ENCODE measurements around the gene POLE4. TPM values are rescaled to one million over a fixed set of nuclear protein-coding genes. Genes with fewer than 3 reads are reported as not detected.

The POLE4 gene
- total and polyA plus RNA-seq, 9 of the 15 experiments (the other 6 are each of a cell fraction or from before 2014, with no cell fraction given): 25.7 to 73.7 (median 57.3) TPM

GRCh38 chr2:74942263-74942662, 16.2 kb upstream of the POLE4 start:
- H3K4me2 ChIP-seq (ENCODE audit: insufficient read depth, low read length): no peak overlapping the region
- peaks cover 0 to 12% of the 10 kb centered on the region in 2 experiments; a peak in 2 of 5 replicates for H3K4me1 ChIP-seq (replicated peaks in 1 of 2; ENCODE audit: control insufficient read depth in 2 of 2, insufficient read depth in 2 of 2, low read length in 2 of 2)
- WGBS (ENCODE audit: insufficient coverage, low coverage, missing lambda C conversion rate): 76% methylated on average over 5 of the region's 5 CpGs
- no peaks in the 10 kb centered on the region for H3K9me3 ChIP-seq (replicated peaks; ENCODE audit: control insufficient read depth, insufficient read depth, low read depth, low read length)
- no peak overlapping the region for H3K4me3 ChIP-seq
- no peaks in the 10 kb centered on the region for H3K79me2 ChIP-seq (ENCODE audit: control insufficient read depth, insufficient read depth, low read length)
- BruUV-seq (replicated peaks): no TSS peak
- no peak overlapping the region for H3K27ac ChIP-seq (ENCODE audit: extremely low read depth, low read depth, low read length)
- DNase-seq (ENCODE audit: extremely low read depth in 1 of 4, low spot score in 3 of 4) (no peak), ATAC-seq (no peak; the same call in 2 of the 3 replicates), FAIRE-seq (no peak)
- no peaks in the 10 kb centered on the region for H3K27me3 ChIP-seq (ENCODE audit: control insufficient read depth in 2 of 2, insufficient read depth in 2 of 2, low read length in 2 of 2)
- no peaks in the 10 kb centered on the region for H3K36me3 ChIP-seq (ENCODE audit: control insufficient read depth, insufficient read depth, low read length)
- no peak overlapping the region for H3K9ac ChIP-seq (ENCODE audit: insufficient read depth in 1 of 2, low read depth in 2 of 2, low read length in 2 of 2)
- H3K9me1 ChIP-seq (ENCODE audit: control insufficient read depth, insufficient read depth, low read length): no peaks in the 10 kb centered on the region
- no peak overlapping the region for H2AFZ ChIP-seq (ENCODE audit: low read depth, low read length)
- in situ Hi-C loops (cut with MboI) (no loop called here), intact Hi-C loops (cut with micrococcal nuclease) (no loop called here)
- ChIA-PET CTCF (ENCODE audit: low intra/inter-chr PET ratio) (no interaction called here), POLR2A (no interaction called here)
- H4K20me1 ChIP-seq (replicated peaks; ENCODE audit: control insufficient read depth, insufficient read depth, low read length): no peaks in the 10 kb centered on the region
- TF ChIP-seq CCAR2 (IDR thresholded peaks at IDR 0.05; ENCODE audit: low read depth, low read length) (no peak), ELF4 (CRISPR knock-in tag; IDR thresholded peaks at IDR 0.05) (no peak), TEAD2 (tag; IDR thresholded peaks at IDR 0.05) (no peak), ZNF431 (CRISPR knock-in tag; IDR thresholded peaks at IDR 0.05) (no peak), NR2F6 (CRISPR knock-in tag; IDR thresholded peaks at IDR 0.05) (no peak), ZNF518B (CRISPR knock-in tag; IDR thresholded peaks at IDR 0.05) (no peak), CHD4 (IDR thresholded peaks at IDR 0.05; ENCODE audit: insufficient read depth, insufficient replicate concordance, low read depth, low read length, poor library complexity, severe bottlenecking) (no peak), POLR2G (IDR thresholded peaks at IDR 0.05; ENCODE audit: low read depth, low read length) (no peak), HMGN3 (IDR thresholded peaks at IDR 0.05; ENCODE audit: borderline replicate concordance, extremely low read depth, insufficient read length, low read depth, low read length) (no peak), SIN3B (IDR thresholded peaks at IDR 0.05; ENCODE audit: low read depth) (no peak), RBM34 (IDR thresholded peaks at IDR 0.05; ENCODE audit: borderline replicate concordance, insufficient read depth, low read length) (no peak), FOXJ3 (CRISPR knock-in tag; IDR thresholded peaks at IDR 0.05) (no peak), HDAC3 (IDR thresholded peaks at IDR 0.05; ENCODE audit: borderline replicate concordance, partially characterized antibody) (no peak)
- TF ChIP-seq, protein P1, sequence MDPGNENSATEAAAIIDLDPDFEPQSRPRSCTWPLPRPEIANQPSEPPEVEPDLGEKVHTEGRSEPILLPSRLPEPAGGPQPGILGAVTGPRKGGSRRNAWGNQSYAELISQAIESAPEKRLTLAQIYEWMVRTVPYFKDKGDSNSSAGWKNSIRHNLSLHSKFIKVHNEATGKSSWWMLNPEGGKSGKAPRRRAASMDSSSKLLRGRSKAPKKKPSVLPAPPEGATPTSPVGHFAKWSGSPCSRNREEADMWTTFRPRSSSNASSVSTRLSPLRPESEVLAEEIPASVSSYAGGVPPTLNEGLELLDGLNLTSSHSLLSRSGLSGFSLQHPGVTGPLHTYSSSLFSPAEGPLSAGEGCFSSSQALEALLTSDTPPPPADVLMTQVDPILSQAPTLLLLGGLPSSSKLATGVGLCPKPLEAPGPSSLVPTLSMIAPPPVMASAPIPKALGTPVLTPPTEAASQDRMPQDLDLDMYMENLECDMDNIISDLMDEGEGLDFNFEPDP (CRISPR knock-in tag; IDR thresholded peaks at IDR 0.05): no peak
- TF ChIP-seq, protein P2, sequence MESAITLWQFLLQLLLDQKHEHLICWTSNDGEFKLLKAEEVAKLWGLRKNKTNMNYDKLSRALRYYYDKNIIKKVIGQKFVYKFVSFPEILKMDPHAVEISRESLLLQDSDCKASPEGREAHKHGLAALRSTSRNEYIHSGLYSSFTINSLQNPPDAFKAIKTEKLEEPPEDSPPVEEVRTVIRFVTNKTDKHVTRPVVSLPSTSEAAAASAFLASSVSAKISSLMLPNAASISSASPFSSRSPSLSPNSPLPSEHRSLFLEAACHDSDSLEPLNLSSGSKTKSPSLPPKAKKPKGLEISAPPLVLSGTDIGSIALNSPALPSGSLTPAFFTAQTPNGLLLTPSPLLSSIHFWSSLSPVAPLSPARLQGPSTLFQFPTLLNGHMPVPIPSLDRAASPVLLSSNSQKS (CRISPR knock-in tag; IDR thresholded peaks at IDR 0.05): no peak

Measured in K562 (cell line).